Subcutaneous abdominal adipose tissue (tissue), 5 donors: ENCODE measurements around the gene METTL22.
"Not testable (repeated sequence)": the region's sequence is repeated elsewhere in the genome, so short reads cannot be mapped to it uniquely, and the experiment has no call there.

Source experiments
- H3K27ac ChIP-seq: one replicate; pipeline ENCODE4 v1.7.0; 2013; ENCODE audit warnings: low read depth, mild to moderate bottlenecking, inconsistent platforms, low read length, moderate library complexity
- H3K27me3 ChIP-seq, 5 donors: one replicate each; pipeline ENCODE4 v1.7.0; 2013; ENCODE audit warnings: low read length in 5 of 5, inconsistent platforms in 1 of 5; ENCODE audit not compliant: control insufficient read depth in 5 of 5, insufficient read depth in 4 of 5
- H3K36me3 ChIP-seq, 5 donors: one replicate each; pipeline ENCODE4 v1.7.0; 2013; ENCODE audit warnings: low read length in 5 of 5; ENCODE audit not compliant: control insufficient read depth in 5 of 5, insufficient read depth in 5 of 5
- H3K4me1 ChIP-seq, 5 donors: one replicate each; pipeline ENCODE4 v1.7.0; 2013; ENCODE audit warnings: low read length in 5 of 5, mild to moderate bottlenecking in 3 of 5, moderate library complexity in 1 of 5; ENCODE audit not compliant: control insufficient read depth in 5 of 5, insufficient read depth in 5 of 5
- H3K4me3 ChIP-seq, 5 donors: one replicate each; pipeline ENCODE4 v1.7.0; 2013; ENCODE audit warnings: low read length in 5 of 5, low read depth in 1 of 5
- H3K9ac ChIP-seq, 5 donors: one replicate each; pipeline ENCODE4 v1.7.0; 2013; ENCODE audit warnings: low read length in 5 of 5, mild to moderate bottlenecking in 4 of 5, moderate library complexity in 3 of 5
- H3K9me3 ChIP-seq, 5 donors: one replicate each; pipeline ENCODE4 v1.7.0; 2013; ENCODE audit warnings: low read length in 5 of 5; ENCODE audit not compliant: control insufficient read depth in 5 of 5
- donor health status: healthy.
- donor health status: healthy.
- donor health status: healthy.
- donor health status: healthy.
- donor health status: healthy.

The METTL22 gene

DNA sequence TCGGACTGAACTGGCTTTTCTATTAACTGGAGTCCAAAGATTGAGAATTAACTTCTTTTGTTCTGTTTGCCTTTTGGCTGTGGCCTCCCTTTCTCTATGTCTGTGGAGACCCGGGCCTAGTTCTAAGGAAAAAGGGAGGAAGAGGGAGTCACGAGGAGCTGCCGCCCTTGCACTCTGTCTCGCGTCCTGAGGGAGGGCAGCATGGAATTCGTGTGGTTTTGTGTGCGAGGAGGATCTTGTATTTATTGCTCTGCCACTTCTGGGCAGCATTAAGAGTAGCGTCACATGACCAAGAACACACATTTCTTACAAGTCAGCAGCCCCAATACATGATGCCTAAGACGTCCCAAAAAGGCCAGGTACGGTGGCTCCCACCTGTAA is 23.6 kb downstream of the METTL22 start:
- Histone ChIP-seq H3K27me3 (no peaks in the 10 kb centered on the region), H3K36me3 (peaks cover 9 to 81% (median 77%) of the 10 kb centered on the region in 5 donors), H3K27ac (no peak overlapping the region)

DNA sequence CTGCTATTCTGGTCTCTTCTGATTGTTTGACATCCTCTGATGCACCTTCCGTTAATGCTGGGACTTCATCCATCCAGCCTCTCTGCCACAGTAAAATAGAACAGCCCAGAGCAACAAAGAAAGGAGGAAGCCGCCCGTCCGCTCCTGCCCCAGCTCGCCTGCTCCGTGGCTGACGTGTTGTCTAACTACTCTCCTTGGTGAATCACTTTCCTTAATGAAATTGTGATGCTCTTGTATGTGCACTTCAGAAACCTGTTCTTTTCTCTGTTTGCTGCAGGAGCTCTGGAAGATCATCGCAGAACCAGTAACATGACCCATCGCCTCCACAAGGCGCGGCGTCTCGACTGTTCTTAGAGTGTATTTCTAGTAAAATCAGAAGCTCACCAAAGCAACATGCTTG is 24.3 kb downstream of the METTL22 start:
- H3K36me3 ChIP-seq = peaks cover 9 to 79% (median 75%) of the 10 kb centered on the region in 5 donors

More for the DNA sequence above, 23.6 kb downstream of the METTL22 start:
- H3K9ac ChIP-seq = no peak overlapping the region
- H3K9me3 ChIP-seq = no peaks in the 10 kb centered on the region
- peaks cover 0 to 5% (median 0%) of the 10 kb centered on the region in 5 donors for H3K4me1 ChIP-seq
- H3K4me3 ChIP-seq = no peak overlapping the region

DNA sequence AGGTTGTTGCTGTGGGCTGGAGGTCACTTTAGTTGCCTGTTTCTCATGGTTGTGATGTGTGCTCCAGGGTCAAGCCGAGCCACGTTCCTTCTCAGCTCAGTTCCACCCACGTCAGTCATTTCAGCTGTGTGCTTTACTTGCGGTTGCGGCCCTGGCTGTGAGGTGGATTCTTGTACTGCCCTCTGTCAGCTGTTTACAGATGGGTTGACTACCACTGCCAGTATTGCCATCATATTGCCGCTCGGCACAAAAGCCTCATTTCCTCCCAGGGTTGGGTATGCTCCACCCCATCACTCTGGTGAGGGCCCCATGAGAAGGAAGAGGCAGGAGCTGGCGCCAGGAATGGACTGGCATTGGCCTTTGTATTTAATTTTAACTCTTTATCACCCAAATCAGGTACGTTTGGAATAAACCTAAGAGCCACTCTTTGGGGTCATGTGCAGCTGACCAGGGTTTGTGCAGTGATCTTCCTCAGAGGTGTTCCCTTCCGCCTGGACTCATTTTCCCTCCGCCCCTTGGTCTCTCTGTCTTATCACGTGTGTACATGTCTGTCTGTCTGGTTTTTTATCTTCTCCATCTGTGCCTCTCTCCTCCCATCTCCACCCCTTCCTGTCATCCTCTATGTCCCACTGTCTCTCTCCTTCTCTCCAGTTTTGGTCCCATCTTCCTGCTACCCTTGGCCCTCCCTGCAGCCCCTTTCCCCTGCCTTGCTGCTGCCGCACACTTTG is 25.0 kb downstream of the METTL22 start:
- H3K27ac ChIP-seq = no peak overlapping the region
- H3K9ac ChIP-seq = no peak overlapping the region
- H3K36me3 ChIP-seq = peaks cover 9 to 73% (median 69%) of the 10 kb centered on the region in 5 donors
- H3K4me1 ChIP-seq = peaks cover 0 to 5% (median 0%) of the 10 kb centered on the region in 5 donors
- H3K27me3 ChIP-seq = no peaks in the 10 kb centered on the region
- H3K4me3 ChIP-seq = no peak overlapping the region
- H3K9me3 ChIP-seq = no peaks in the 10 kb centered on the region

More for the DNA sequence above, 24.3 kb downstream of the METTL22 start:
- H3K9me3 ChIP-seq = no peaks in the 10 kb centered on the region
- H3K27me3 ChIP-seq = no peaks in the 10 kb centered on the region
- no peak overlapping the region for H3K9ac ChIP-seq
- no peak overlapping the region for H3K4me3 ChIP-seq
- peaks cover 0 to 5% (median 0%) of the 10 kb centered on the region in 5 donors for H3K4me1 ChIP-seq
- H3K27ac ChIP-seq = no peak overlapping the region

DNA sequence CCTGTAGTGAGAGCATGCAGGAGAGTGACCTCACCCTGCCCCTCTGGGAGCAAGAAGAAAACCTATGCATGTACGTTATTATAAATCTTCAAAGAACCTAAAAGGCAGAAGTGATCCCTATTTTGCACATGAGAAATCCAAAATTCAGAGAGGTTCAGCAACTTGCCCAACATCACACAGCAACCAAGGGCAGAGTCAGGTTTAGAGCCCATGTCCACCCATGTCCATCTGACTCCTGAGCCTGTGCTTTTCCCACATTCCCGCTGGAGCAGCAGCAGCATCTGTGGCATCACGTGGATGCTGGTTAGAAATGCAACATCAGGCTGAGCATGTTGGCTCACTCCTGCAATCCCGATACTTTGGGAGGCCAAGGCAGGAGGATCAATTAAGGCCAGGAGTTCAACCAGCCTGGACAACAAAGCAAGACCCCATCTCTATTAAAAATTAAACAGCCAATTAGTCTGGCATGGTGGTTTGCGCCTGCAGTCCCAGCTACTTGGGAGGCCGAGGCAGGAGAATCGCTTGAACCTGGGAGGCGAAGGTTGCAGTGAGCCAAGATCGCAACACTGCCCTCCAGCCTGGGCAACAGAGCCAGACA is 26.3 kb downstream of the METTL22 start:
- H3K4me1 ChIP-seq = peaks cover 0 to 5% (median 0%) of the 10 kb centered on the region in 5 donors
- no peaks in the 10 kb centered on the region for H3K27me3 ChIP-seq
- peaks cover 5 to 60% (median 56%) of the 10 kb centered on the region in 5 donors for H3K36me3 ChIP-seq

DNA sequence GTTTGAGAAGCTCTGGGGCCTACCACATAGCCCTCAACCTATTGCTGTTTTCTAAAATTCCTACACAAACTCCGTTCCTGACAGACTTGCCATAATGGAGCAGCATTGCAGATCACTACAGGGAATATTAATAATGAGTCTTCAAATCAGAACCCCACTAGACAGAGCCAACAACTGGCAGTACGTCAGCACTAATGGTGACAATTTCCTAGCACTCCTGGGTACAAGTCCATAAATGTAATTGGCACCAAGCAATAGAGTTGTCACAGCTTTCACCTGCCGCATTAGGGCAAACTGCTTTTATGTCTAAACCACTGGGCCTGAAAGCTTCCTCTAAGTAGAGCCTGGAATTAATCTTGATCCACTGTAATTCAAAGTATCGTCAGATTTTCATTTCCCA is 27.4 kb downstream of the METTL22 start:
- Histone ChIP-seq H3K9me3 (no peaks in the 10 kb centered on the region), H3K36me3 (peaks cover 0 to 50% (median 47%) of the 10 kb centered on the region in 5 donors), H3K4me3 (no peak overlapping the region), H3K27me3 (no peaks in the 10 kb centered on the region), H3K9ac (no peak overlapping the region), H3K4me1 (peaks cover 0 to 5% (median 0%) of the 10 kb centered on the region in 5 donors), H3K27ac (no peak overlapping the region)

More for the DNA sequence above, 26.3 kb downstream of the METTL22 start:
- no peak overlapping the region for H3K27ac ChIP-seq
- H3K9me3 ChIP-seq = no peaks in the 10 kb centered on the region
- H3K4me3 ChIP-seq = no peak overlapping the region
- no peak overlapping the region for H3K9ac ChIP-seq

DNA sequence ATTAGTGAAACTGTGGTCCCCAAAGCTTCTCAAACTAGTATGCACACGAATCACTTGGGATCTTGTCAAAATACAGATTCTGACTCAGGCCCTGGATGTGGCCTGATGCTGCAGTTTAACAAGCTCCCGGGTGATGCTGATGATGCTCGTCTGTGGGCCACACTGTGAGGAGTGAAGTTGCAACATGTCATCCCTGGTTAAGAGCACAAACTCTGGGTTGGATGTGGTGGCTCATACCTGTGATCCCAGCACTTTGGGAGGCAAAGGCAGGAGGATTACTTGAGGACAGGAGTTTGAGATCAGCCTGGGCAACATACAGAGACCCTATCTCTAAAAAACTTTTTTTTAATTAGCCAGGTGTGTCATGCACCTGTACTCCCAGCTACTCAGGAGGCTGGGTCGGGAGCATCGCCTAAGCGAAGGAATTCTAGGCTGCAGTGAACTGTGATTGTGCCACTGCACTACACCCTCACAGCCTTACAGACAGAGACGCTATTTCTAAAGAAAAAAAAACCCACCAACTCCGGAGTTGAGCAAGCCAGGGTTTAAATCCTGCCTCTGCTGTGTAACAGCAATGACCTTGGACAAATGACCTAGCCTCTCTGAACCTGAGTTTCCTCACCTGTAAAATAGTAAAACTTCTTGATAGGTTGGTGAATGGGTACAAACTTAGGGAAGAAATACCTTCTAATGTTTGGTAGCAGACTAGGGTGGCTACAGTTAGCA is 28.5 kb downstream of the METTL22 start:
- H3K36me3 ChIP-seq = peaks cover 0 to 39% (median 36%) of the 10 kb centered on the region in 5 donors
- no peaks in the 10 kb centered on the region for H3K27me3 ChIP-seq
- H3K9ac ChIP-seq = no peak overlapping the region
- no peaks in the 10 kb centered on the region for H3K4me1 ChIP-seq
- H3K4me3 ChIP-seq = no peak overlapping the region
- no peak overlapping the region for H3K27ac ChIP-seq
- H3K9me3 ChIP-seq = no peaks in the 10 kb centered on the region

DNA sequence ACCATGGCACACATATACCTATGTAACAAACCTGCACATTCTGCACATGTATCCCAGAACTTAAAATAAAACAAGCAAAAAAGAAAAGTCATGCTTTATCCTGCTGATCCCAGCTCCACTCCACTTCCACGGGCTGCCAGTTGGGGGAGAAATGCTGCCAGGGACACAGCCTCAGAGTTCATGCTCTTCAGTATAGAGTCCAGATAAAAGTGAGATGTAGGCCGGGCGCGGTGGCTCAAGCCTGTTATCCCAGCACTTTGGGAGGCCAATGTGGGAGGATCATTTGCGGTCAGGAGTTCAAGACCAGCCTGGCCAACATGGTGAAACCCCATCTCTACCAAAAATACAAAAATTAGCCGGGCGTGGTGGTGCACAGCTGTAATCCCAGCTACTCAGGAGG is 30.5 kb downstream of the METTL22 start:
- peaks cover 0 to 24% (median 17%) of the 10 kb centered on the region in 5 donors for H3K36me3 ChIP-seq
- not testable (repeated sequence) for H3K4me1 ChIP-seq, H3K27ac ChIP-seq, H3K9ac ChIP-seq, H3K4me3 ChIP-seq, H3K27me3 ChIP-seq, H3K9me3 ChIP-seq

DNA sequence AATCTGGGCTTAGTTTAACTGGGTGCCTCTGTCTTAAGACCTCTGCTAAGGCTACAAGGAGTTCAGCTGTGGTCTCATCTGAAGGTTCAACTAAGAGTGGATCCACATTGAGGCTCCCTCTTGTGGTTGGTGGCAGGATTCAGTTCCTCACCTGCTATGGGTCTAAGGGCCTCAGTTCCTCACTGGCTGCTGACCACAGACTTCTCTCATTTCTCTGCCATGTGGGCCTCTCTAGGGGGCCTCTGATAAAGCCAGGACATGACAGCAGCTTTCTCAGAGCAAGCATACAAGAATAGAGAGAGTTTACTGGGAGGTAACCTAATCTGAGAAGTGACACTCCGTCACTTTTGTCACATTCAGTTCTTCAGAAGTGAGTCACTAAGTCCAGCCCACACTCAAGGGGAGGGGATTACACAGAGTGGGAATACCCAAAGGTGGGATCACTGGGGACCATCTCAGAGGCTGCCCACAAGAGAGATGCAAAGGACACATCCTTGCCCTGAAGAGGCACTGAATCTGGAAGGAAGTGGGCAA is 33.8 kb downstream of the METTL22 start:
- no peaks in the 10 kb centered on the region for H3K9me3 ChIP-seq
- no peak overlapping the region for H3K27ac ChIP-seq
- H3K4me3 ChIP-seq = no peak overlapping the region
- no peaks in the 10 kb centered on the region for H3K4me1 ChIP-seq
- no peak overlapping the region for H3K9ac ChIP-seq
- peaks cover 0 to 4% (median 0%) of the 10 kb centered on the region in 5 donors for H3K36me3 ChIP-seq
- no peaks in the 10 kb centered on the region for H3K27me3 ChIP-seq

DNA sequence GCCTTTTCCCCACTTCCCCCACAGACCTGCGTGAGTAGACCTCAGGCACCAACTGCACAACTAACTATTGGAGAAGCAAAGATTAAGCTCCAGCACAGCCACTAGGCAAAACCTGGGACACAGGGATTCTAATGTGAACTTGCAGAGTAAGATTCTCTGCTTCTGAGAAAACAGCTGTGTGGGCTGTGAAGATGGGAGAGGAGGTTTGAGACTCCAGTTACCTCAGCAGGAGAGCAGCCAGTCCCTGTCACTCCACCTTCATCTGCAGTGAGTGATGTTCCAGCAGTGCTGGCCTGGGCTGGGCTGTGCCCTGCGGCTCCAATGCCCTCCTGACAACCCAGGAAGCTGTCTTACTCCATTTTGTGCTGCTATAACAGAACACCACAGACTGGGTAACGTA is 34.9 kb downstream of the METTL22 start:
- Histone ChIP-seq H3K9me3 (no peaks in the 10 kb centered on the region), H3K36me3 (peaks cover 0 to 4% (median 0%) of the 10 kb centered on the region in 5 donors), H3K27me3 (no peaks in the 10 kb centered on the region)

More for the DNA sequence above, 34.9 kb downstream of the METTL22 start:
- H3K27ac ChIP-seq = no peak overlapping the region
- H3K4me3 ChIP-seq = no peak overlapping the region
- H3K9ac ChIP-seq = no peak overlapping the region
- no peaks in the 10 kb centered on the region for H3K4me1 ChIP-seq
